ENCODE results near the gene LAMTOR3.

Gene LAMTOR3
- total RNA-seq: 28.9 reads per million, percentile 55 among the genes with 10 or more reads in this experiment

- DNase-seq: peak; percentile 86
These were observed at the start of gene LAMTOR3 for GRCh38 chr4:99894161-99894997. Gene LAMTOR3 (minus strand): TSS chr4:99894427. CDS start chr4:99893963, 464 bp downstream.

GRCh38 chr4:99938243-99938753 lies 44.1 kb upstream of the LAMTOR3 start:
- DNase-seq: no peak

- no peak for DNase-seq
These were observed 40.7 kb upstream of the LAMTOR3 start for GRCh38 chr4:99934891-99935290.

- DNase-seq: no peak
These were observed 33.3 kb upstream of the LAMTOR3 start for GRCh38 chr4:99927566-99927965.

GRCh38 chr4:99921174-99921573 lies 26.9 kb upstream of the LAMTOR3 start:
- no peak for DNase-seq

- no peak for DNase-seq
These were observed 24.4 kb upstream of the LAMTOR3 start for GRCh38 chr4:99918656-99919055.

GRCh38 chr4:99917575-99917974 lies 23.3 kb upstream of the LAMTOR3 start:
- no peak for DNase-seq

DNA sequence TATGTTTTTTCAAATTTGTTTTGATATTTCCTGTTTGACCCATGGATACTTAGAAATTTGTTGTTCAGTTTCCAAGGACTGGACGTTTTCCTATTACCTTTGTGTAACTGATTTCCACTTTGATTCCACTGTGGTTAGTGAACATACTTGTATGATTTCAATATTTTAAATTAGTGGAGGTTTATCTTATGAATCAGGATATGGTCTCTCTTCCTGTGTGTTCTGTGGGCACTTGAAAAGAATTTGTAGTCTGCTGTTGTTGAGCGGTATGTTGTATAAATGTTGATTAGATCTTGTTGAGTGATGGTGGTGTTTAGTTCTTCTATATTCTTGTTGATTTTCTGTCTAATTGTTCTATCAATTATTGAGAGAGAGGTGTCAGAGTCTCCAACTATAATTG lies 21.2 kb upstream of the LAMTOR3 start:
- no peak for DNase-seq

GRCh38 chr4:99894998-99895397 lies 771 bp upstream of the LAMTOR3 start:
- no peak for DNase-seq

DNA sequence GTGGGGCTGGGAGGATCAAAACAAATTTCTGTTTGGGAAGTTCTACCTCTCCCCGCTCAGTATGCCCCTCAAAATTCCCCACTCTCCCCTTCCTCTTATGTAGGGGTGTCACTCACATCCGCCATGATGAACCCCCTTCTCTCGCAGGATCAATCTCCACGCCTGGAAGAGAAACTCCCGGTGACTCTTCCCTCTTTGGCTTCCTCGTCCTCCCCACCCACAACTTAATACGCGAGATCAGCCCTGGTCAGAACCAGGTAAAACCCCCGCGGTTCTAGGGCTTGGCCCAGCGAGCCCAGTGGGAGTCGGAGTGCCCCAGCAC lies 427 bp downstream of the LAMTOR3 start:
- no peak for DNase-seq

- no peak for DNase-seq
These were observed 1.2 kb downstream of the LAMTOR3 start for GRCh38 chr4:99893029-99893428.

- no peak for DNase-seq
These were observed 2.9 kb downstream of the LAMTOR3 start for GRCh38 chr4:99891351-99891750.

- DNase-seq: no peak
These were observed 6.4 kb downstream of the LAMTOR3 start for GRCh38 chr4:99887837-99888236.

GRCh38 chr4:99886146-99886545 lies 8.1 kb downstream of the LAMTOR3 start:
- no peak for DNase-seq

GRCh38 chr4:99885687-99886086 lies 8.5 kb downstream of the LAMTOR3 start:
- DNase-seq: no peak

GRCh38 chr4:99885063-99885664 lies 9.1 kb downstream of the LAMTOR3 start:
- DNase-seq: peak; percentile 19

DNA sequence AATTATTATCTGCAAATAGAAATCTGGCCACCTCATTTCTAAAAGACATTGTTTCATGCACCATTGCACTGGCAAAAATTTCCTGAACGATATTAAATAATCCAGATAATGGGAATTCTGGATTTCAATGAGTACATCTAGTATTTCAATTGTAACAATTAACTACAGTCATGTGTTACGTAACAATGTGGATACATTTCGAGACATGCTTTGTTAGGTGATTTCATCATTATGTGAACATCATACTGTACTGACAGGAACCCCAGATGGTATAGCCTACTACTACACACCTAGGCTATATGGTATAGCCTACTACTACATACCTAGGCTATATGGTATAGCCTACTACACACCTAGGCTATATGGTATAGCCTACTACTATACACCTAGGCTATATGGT lies 14.8 kb downstream of the LAMTOR3 start:
- no peak for DNase-seq

GRCh38 chr4:99878604-99879003 lies 15.6 kb downstream of the LAMTOR3 start:
- no peak for DNase-seq

GRCh38 chr4:99876946-99877345 lies 17.3 kb downstream of the LAMTOR3 start:
- no peak for DNase-seq

DNA sequence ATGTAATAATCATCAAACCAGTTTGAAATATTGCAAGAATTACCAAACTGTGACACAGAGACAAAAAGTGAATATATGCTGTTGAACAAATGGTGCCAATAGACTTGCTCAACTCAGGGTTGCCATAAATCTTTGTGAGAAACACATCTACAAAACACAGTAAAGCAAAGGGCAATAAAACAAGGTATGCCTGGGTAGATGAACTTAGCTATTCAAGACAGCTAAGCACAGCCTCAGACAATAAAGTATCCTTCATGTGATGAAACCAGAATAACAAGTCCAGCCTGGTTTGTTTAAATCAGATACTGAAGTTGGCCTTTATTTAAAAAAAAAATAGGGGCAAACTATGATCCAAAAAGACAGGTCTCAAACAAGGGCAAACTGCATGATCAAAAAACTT lies 19.2 kb downstream of the LAMTOR3 start:
- DNase-seq: no peak

DNA sequence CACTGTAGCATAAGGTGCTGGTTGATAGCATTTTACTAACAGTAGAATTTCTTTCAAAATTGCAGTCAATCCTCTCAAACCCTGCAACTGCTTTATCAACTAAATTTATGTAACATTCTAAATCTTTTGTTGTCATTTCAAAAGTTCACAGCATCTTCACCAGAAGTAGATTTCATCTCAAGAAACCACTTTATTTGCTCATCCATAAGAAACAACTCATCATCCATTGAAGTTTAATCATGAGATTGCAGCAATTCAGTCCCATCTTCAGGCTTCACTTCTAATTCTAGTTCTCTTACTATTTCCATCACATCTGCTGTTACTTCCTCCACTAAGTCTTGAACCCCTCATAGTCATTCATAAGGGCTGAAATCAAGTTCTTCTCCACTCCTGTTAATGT lies 21.7 kb downstream of the LAMTOR3 start:
- no peak for DNase-seq

- no peak for DNase-seq
These were observed 26.1 kb downstream of the LAMTOR3 start for GRCh38 chr4:99868126-99868596.

GRCh38 chr4:99863804-99864203 lies 30.4 kb downstream of the LAMTOR3 start:
- DNase-seq: no peak

Data from effector CD4-positive, alpha-beta T cell (primary cell).